GM12892 (cell line): ENCODE data around the gene GPNMB.

Source experiments
- POLR2A ChIP-seq: IDR thresholded peaks from 2 replicates; pipeline ENCODE4 v1.6.1; 2011; ENCODE audit warnings: low read depth, low read length, control low read depth
- POLR2AphosphoS5 ChIP-seq: IDR thresholded peaks from 2 replicates; pipeline ENCODE4 v1.6.1; 2011; ENCODE audit warnings: low read depth, low read length, control low read depth

DNA sequence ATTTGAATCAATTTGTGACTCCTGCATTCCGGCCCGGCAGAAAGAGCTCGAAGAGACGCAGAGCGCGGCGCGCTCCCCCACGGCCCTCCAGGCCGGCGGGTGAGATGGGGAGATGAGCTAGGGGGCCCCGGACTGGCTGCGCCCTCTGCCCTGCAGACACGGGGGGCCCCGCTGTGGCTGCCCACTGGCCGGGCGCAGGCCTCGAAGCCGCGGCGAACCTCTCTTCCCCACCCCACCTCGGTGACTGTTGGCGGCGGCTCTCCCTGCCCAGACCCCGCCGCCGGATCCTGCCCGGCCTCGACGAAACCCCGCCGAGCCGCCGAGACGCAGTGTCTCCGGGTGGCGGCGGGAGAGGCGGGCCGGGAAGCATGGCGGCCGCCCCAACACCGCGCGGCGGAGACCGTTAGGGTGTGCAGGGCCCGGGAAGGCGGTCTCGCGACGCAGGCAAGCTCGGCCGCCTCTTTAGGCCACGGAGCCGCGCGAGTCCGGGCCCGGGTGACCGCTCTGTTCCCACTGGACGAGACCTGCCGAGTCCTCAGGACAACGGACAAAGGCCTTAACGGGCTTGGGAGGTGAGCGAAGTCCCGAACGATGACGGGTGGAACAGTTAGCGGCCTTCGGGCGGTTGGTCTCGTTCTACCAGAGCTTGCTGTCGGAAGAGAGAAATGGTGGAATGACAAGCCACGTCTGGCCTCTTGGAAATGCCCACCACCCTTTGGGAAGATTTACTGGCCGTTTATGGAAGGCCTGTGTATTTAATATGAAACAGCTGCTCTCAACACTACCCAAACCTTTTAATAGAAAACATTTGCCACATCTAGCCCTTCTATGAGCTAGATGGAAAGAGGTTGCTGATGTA lies 40.4 kb upstream of the GPNMB start:
- no peak for TF ChIP-seq POLR2A
- no peak for TF ChIP-seq POLR2AphosphoS5
